Measurements from ENCODE around the gene SLC19A3. TPM values are rescaled to one million over a fixed set of nuclear protein-coding genes. Genes with fewer than 3 reads are reported as not detected.
"Not testable (repeated sequence)": the region's sequence is repeated elsewhere in the genome, so short reads cannot be mapped to it uniquely, and the experiment has no call there.

Gene SLC19A3
- total RNA-seq, 2 donors from 2014 or later: 6.4 to 19.6 TPM

GRCh38 chr2:227728035-227728434 lies 10.2 kb upstream of the SLC19A3 start, which contains the start of gene SCYGR7:
TSS of gene SCYGR7 (plus strand) at chr2:227728335. CDS start at chr2:227728335, 0 bp downstream.
- no peaks in the 10 kb centered on the region for H3K36me3 ChIP-seq
- H3K4me1 ChIP-seq: no peaks in the 10 kb centered on the region
- intact Hi-C loops (cut with DNase I): no loop called here
- DNase-seq: no peak
- H3K4me3 ChIP-seq: no peak within 1 kb of the TSS
- no peak within 1 kb of the TSS for H3K9ac ChIP-seq (ENCODE audit: low read depth in 2 of 2, low read length in 2 of 2)
- H3K27me3 ChIP-seq: no peaks in the 10 kb centered on the region
- H3K9me3 ChIP-seq: no peaks in the 10 kb centered on the region
- TF ChIP-seq, protein P1, sequence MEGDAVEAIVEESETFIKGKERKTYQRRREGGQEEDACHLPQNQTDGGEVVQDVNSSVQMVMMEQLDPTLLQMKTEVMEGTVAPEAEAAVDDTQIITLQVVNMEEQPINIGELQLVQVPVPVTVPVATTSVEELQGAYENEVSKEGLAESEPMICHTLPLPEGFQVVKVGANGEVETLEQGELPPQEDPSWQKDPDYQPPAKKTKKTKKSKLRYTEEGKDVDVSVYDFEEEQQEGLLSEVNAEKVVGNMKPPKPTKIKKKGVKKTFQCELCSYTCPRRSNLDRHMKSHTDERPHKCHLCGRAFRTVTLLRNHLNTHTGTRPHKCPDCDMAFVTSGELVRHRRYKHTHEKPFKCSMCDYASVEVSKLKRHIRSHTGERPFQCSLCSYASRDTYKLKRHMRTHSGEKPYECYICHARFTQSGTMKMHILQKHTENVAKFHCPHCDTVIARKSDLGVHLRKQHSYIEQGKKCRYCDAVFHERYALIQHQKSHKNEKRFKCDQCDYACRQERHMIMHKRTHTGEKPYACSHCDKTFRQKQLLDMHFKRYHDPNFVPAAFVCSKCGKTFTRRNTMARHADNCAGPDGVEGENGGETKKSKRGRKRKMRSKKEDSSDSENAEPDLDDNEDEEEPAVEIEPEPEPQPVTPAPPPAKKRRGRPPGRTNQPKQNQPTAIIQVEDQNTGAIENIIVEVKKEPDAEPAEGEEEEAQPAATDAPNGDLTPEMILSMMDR (IDR thresholded peaks at IDR 0.05): no peak
- no peak within 1 kb of the TSS for H3K27ac ChIP-seq

DNA sequence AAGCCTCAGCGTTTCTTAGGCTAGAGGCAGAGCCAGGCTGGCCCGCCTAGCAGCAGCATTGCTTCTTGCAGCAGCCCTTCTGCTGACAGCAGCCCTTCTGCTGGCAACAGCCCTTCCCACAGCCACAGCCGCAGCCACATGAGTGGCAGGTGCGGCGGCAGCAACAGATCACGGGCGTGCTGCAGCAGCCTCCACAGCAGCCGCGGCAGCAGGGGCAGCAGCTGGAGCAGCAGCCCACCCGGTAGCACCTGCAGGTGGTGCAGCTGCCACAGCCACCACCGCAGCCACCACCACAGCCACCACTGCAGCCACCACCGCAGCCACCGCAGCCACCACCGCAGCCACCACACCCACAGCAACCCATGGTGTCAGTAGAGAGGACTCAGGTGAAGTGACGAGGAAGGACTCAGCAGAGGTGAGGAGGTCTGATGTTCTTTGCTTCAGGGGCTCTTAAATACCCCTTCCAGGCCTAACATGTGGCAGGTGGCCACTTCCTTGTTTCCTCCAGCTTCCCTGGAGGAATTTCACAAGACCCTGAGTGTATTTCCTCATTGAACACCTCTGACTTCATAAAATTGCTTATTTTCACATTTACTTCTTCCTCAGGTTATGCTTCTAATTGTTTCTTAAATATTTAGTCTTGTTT lies 6.7 kb upstream of the SLC19A3 start, which contains the start of gene SCYGR6:
TSS of gene SCYGR6 (minus strand) at position 364 of the 646 bp plus-strand sequence. CDS start at position 364, 0 bp downstream.
- H3K27ac ChIP-seq: no peak within 1 kb of the TSS

DNA sequence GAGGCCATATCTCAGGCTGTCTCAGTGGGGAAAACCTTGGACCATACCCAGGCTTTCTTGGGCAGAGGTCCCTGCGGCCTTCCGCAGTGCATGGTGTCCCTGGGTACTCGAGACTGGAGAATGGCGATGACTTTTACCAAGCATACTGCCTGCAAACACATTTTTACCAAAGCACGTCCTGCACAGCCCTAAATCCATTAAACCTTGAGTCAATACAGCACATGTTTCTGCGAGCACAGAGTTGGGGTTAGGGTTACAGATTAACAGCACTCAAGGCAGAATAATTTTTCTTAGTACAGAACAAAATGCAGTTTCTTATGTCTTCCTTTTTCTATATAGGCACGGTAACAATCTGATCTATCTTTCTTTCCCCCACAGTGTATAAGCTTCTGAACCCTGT lies 5.0 kb upstream of the SLC19A3 start:
- H3K9me3 ChIP-seq; H3K4me3 ChIP-seq; H3K36me3 ChIP-seq; intact Hi-C loops (cut with DNase I); H3K27ac ChIP-seq; H3K9ac ChIP-seq (ENCODE audit: low read depth in 2 of 2, low read length in 2 of 2); H3K27me3 ChIP-seq; H3K4me1 ChIP-seq: not testable (repeated sequence)
- DNase-seq: peak; percentile 32

More for the DNA sequence above, 6.7 kb upstream of the SLC19A3 start, which contains the start of gene SCYGR6:
- Histone ChIP-seq H3K4me1 (no peaks in the 10 kb centered on the region), H3K27me3 (no peaks in the 10 kb centered on the region), H3K4me3 (no peak within 1 kb of the TSS), H3K9me3 (no peaks in the 10 kb centered on the region), H3K9ac (ENCODE audit: low read depth in 2 of 2, low read length in 2 of 2) (no peak within 1 kb of the TSS), H3K36me3 (no peaks in the 10 kb centered on the region)
- no peak for DNase-seq
- TF ChIP-seq, protein P1 (IDR thresholded peaks at IDR 0.05): no peak
- intact Hi-C loops (cut with DNase I): no loop called here

DNA sequence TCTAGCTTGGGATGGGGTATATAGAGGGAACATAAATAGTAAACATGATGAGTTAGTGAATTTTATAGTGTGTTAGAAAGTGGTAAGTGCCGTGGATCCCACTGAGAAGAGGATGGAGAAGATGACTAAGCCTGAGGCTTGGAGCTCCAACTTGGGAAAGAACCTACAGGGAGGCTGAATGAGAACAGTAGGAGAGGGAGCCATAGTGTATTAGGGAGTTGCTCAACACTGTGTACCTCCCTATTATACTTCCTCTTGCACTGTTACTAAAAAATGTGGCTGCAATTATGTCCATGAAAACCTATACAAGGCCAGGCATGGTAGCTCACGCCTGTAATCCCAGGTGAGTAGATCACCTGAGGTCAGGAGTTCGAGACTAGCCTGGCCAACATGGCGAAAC lies 2.9 kb upstream of the SLC19A3 start:
- H3K4me3 ChIP-seq: no peak overlapping the region
- no peaks in the 10 kb centered on the region for H3K9me3 ChIP-seq
- no peak overlapping the region for H3K27ac ChIP-seq
- H3K36me3 ChIP-seq: no peaks in the 10 kb centered on the region
- TF ChIP-seq, protein P1 (IDR thresholded peaks at IDR 0.05): no peak
- DNase-seq: no peak
- H3K9ac ChIP-seq (ENCODE audit: low read depth in 2 of 2, low read length in 2 of 2): no peak overlapping the region
- no peaks in the 10 kb centered on the region for H3K4me1 ChIP-seq
- no peaks in the 10 kb centered on the region for H3K27me3 ChIP-seq
- intact Hi-C loops (cut with DNase I): no loop called here

DNA sequence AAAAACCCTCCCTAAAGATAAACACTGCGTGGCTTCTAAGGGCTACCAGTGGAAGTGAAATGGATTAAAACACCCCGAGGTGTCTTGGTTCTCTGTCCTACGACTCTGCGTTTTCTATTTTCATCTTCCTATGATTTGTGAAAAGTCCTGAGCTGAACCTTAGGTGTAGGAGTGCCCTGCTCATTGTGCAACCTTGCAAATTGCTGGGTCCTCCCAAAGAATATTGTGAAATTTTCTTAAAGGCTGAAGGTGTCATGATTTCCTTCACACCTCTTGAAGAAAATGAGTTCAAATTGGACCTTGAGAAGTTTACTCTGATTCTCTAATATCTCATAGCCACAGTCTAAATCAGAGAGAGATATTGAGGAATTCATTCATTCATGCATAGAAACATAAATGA lies 1.8 kb upstream of the SLC19A3 start:
- Histone ChIP-seq H3K4me3 (no peak overlapping the region), H3K4me1 (no peaks in the 10 kb centered on the region), H3K9ac (ENCODE audit: low read depth in 2 of 2, low read length in 2 of 2) (no peak overlapping the region), H3K27me3 (no peaks in the 10 kb centered on the region), H3K36me3 (no peaks in the 10 kb centered on the region), H3K27ac (no peak overlapping the region), H3K9me3 (no peaks in the 10 kb centered on the region)
- no peak for DNase-seq
- TF ChIP-seq, protein P1 (IDR thresholded peaks at IDR 0.05): no peak
- intact Hi-C loops (cut with DNase I): no loop called here

GRCh38 chr2:227716501-227716900 lies 1.3 kb downstream of the SLC19A3 start:
- Histone ChIP-seq H3K9me3 (no peaks in the 10 kb centered on the region), H3K4me3 (no peak overlapping the region), H3K9ac (ENCODE audit: low read depth in 2 of 2, low read length in 2 of 2) (peak overlapping the region in 1 of 2 donors; percentile 34), H3K27ac (no peak overlapping the region), H3K36me3 (no peaks in the 10 kb centered on the region), H3K4me1 (no peaks in the 10 kb centered on the region), H3K27me3 (no peaks in the 10 kb centered on the region)
- TF ChIP-seq, protein P1 (IDR thresholded peaks at IDR 0.05): no peak
- intact Hi-C loops (cut with DNase I): no loop called here
- no peak for DNase-seq
